Omental fat pad (tissue), 4 donors: ENCODE results near the gene BCO1. TPM values are rescaled to one million over a fixed set of nuclear protein-coding genes. Genes with fewer than 3 reads are reported as not detected.
"Not testable (repeated sequence)": the region's sequence is repeated elsewhere in the genome, so short reads cannot be mapped to it uniquely, and the experiment has no call there.

Experiments used
- ATAC-seq: fragments of 150-250 bp; one replicate; pipeline ENCODE4 v1.9.1; 2016; ENCODE audit warnings: mild to moderate bottlenecking, moderate library complexity; ENCODE audit not compliant: low FRiP score
- DNase-seq: peaks from one replicate; pipeline ENCODE4 v3.0.0-alpha.2; 2019; ENCODE audit warnings: low spot score
- CTCF ChIP-seq, 3 donors: fragments of 450-650 bp; IDR thresholded peaks; one replicate each; pipeline ENCODE4 v1.5.1; 2016 to 2017; ENCODE audit warnings: antibody characterized with exemption in 3 of 3, mild to moderate bottlenecking in 3 of 3, moderate library complexity in 2 of 3
- total RNA-seq, 4 donors: library from RNA; depleted of rRNA; stranded (reverse); fragments of >200 nt; gene quantifications; one replicate each; pipeline ENCODE4 v1.1.0, GENCODE V29; 2016

BCO1 gene
- total RNA-seq, 4 donors from 2014 or later = 0.28 to 0.36 TPM; not detected in 2

- TF ChIP-seq CTCF (IDR thresholded peaks at IDR 0.05) = no peak
- no peak for DNase-seq
- ATAC-seq = no peak
Observed at GRCh38 chr16:81216706-81217105, 21.8 kb upstream of the BCO1 start.

GRCh38 chr16:81219151-81219550 lies 19.3 kb upstream of the BCO1 start:
- TF ChIP-seq CTCF (IDR thresholded peaks at IDR 0.05) = no peak
- no peak for ATAC-seq

GRCh38 chr16:81220349-81220748 lies 18.1 kb upstream of the BCO1 start:
- DNase-seq (no peak), ATAC-seq (no peak)

More at GRCh38 chr16:81219151-81219550, 19.3 kb upstream of the BCO1 start:
- DNase-seq = no peak

GRCh38 chr16:81221731-81222130 lies 16.8 kb upstream of the BCO1 start:
- ATAC-seq (no peak), DNase-seq (no peak)
- no peak for TF ChIP-seq CTCF (IDR thresholded peaks at IDR 0.05)

More at GRCh38 chr16:81220349-81220748, 18.1 kb upstream of the BCO1 start:
- TF ChIP-seq CTCF (IDR thresholded peaks at IDR 0.05) = no peak

GRCh38 chr16:81224824-81225223 lies 13.7 kb upstream of the BCO1 start:
- DNase-seq (no peak), ATAC-seq (no peak)
- no peak for TF ChIP-seq CTCF (IDR thresholded peaks at IDR 0.05)

- not testable (repeated sequence) for ATAC-seq
Observed at GRCh38 chr16:81225697-81226096, 12.8 kb upstream of the BCO1 start.

GRCh38 chr16:81227785-81228184 lies 10.7 kb upstream of the BCO1 start:
- no peak for TF ChIP-seq CTCF (IDR thresholded peaks at IDR 0.05)
- DNase-seq = no peak
- no peak for ATAC-seq

More at GRCh38 chr16:81225697-81226096, 12.8 kb upstream of the BCO1 start:
- DNase-seq = not testable (repeated sequence)

- DNase-seq (no peak), ATAC-seq (no peak)
- TF ChIP-seq CTCF (IDR thresholded peaks at IDR 0.05) = no peak
Observed at GRCh38 chr16:81229811-81230210, 8.7 kb upstream of the BCO1 start.
